Measurements from ENCODE around the gene PAOX. TPM values are rescaled to one million over a fixed set of nuclear protein-coding genes. Genes with fewer than 3 reads are reported as not detected.

PAOX gene
- polyA plus RNA-seq, 1 experiment = 3.1 TPM

- DNase-seq (ENCODE audit: low read depth, low spot score) = no peak
- CTCF ChIA-PET = interaction anchor here (1.6 kb wide), 1 partner anchor 24 kb away, joined by 8 read pairs; no protein-coding TSS in a partner anchor
- TF ChIP-seq CTCF (IDR thresholded peaks at IDR 0.05; ENCODE audit: low read depth, low read length) = no peak
- Histone ChIP-seq H3K9me3 (ENCODE audit: control insufficient read depth, insufficient read depth, low read length) (no peaks in the 10 kb centered on the region; the same call in 1 of the 2 replicates), H3K4me3 (ENCODE audit: low read depth, low read length) (no peak overlapping the region), H3K27me3 (ENCODE audit: control insufficient read depth, insufficient read depth, low read length) (no peaks in the 10 kb centered on the region), H3K27ac (ENCODE audit: low read depth, low read length) (no peak overlapping the region)
- POLR2A ChIA-PET = no interaction called here
These were observed 25.7 kb upstream of the PAOX start for GRCh38 chr10:133353202-133353959.

- H3K4me3 ChIP-seq (ENCODE audit: low read depth, low read length) = no peak overlapping the region
- H3K27ac ChIP-seq (ENCODE audit: low read depth, low read length) = no peak overlapping the region
- DNase-seq (ENCODE audit: low read depth, low spot score) = no peak
- no peaks in the 10 kb centered on the region; the same call in 1 of the 2 replicates for H3K9me3 ChIP-seq (ENCODE audit: control insufficient read depth, insufficient read depth, low read length)
- no peaks in the 10 kb centered on the region for H3K27me3 ChIP-seq (ENCODE audit: control insufficient read depth, insufficient read depth, low read length)
- CTCF ChIA-PET = interaction anchor here (1.6 kb wide), 1 partner anchor 25 kb away, joined by 8 read pairs; no protein-coding TSS in a partner anchor
- TF ChIP-seq CTCF (IDR thresholded peaks at IDR 0.05; ENCODE audit: low read depth, low read length) = no peak
- POLR2A ChIA-PET = no interaction called here
These were observed 25.0 kb upstream of the PAOX start for GRCh38 chr10:133353988-133354605.

- Histone ChIP-seq H3K27ac (ENCODE audit: low read depth, low read length) (no peak overlapping the region), H3K4me3 (ENCODE audit: low read depth, low read length) (no peak overlapping the region), H3K9me3 (ENCODE audit: control insufficient read depth, insufficient read depth, low read length) (no peaks in the 10 kb centered on the region; the same call in 1 of the 2 replicates), H3K27me3 (ENCODE audit: control insufficient read depth, insufficient read depth, low read length) (no peaks in the 10 kb centered on the region)
- no peak for TF ChIP-seq CTCF (IDR thresholded peaks at IDR 0.05; ENCODE audit: low read depth, low read length)
- ChIA-PET CTCF (interaction anchor here (1.2 kb wide), 1 partner anchor 25 kb away, joined by 5 read pairs; no protein-coding TSS in a partner anchor), POLR2A (no interaction called here)
- no peak for DNase-seq (ENCODE audit: low read depth, low spot score)
These were observed 24.3 kb upstream of the PAOX start for GRCh38 chr10:133354672-133355240.

GRCh38 chr10:133355266-133355665 is 23.8 kb upstream of the PAOX start:
- no peak overlapping the region for H3K27ac ChIP-seq (ENCODE audit: low read depth, low read length)
- POLR2A ChIA-PET = no interaction called here
- no peak for DNase-seq (ENCODE audit: low read depth, low spot score)
- TF ChIP-seq CTCF (IDR thresholded peaks at IDR 0.05; ENCODE audit: low read depth, low read length) = no peak
- H3K4me3 ChIP-seq (ENCODE audit: low read depth, low read length) = no peak overlapping the region
- no peaks in the 10 kb centered on the region for H3K27me3 ChIP-seq (ENCODE audit: control insufficient read depth, insufficient read depth, low read length)
- CTCF ChIA-PET = interaction anchor here (1.2 kb wide), 1 partner anchor 26 kb away, joined by 5 read pairs; no protein-coding TSS in a partner anchor
- no peaks in the 10 kb centered on the region; the same call in 1 of the 2 replicates for H3K9me3 ChIP-seq (ENCODE audit: control insufficient read depth, insufficient read depth, low read length)
